Hepatocyte (in vitro differentiated cells): ENCODE measurements around the gene PAFAH2.
A peak's percentile ranks its signal among the peaks of the same experiment; 100 is the strongest.

Experiments used
- CTCF ChIP-seq: fragments of 200-600 bp; sonication (generic); IDR thresholded peaks from 2 replicates; pipeline ENCODE4 v1.5.1; 2016; ENCODE audit warnings: antibody characterized with exemption, mild to moderate bottlenecking; ENCODE audit not compliant: poor library complexity
- EZH2 ChIP-seq: fragments of 200-600 bp; sonication (generic); IDR thresholded peaks from 2 replicates; pipeline ENCODE4 v1.6.1; 2016; ENCODE audit warnings: antibody characterized with exemption, mild to moderate bottlenecking, borderline replicate concordance
- EZH2phosphoT487 ChIP-seq: fragments of 200-600 bp; sonication (generic); IDR thresholded peaks from one replicate; pipeline ENCODE4 v1.6.1; 2018; ENCODE audit warnings: antibody characterized with exemption, mild to moderate bottlenecking, low read depth, moderate library complexity; ENCODE audit not compliant: unreplicated experiment, severe bottlenecking

GRCh38 chr1:26015358-26015757 is 17.5 kb upstream of the PAFAH2 start:
- TF ChIP-seq EZH2, result no peak
- TF ChIP-seq CTCF, result no peak
- peak; percentile 58 for TF ChIP-seq EZH2phosphoT487
